Caco-2 (cell line): ENCODE results near the gene CBFA2T2. TPM values are rescaled to one million over a fixed set of nuclear protein-coding genes. Genes with fewer than 3 reads are reported as not detected.
"Not testable (repeated sequence)": the region's sequence is repeated elsewhere in the genome, so short reads cannot be mapped to it uniquely, and the experiment has no call there.

Experiments
- BruUV-seq: library from RNA; stranded (reverse); fragments of 400-500 nt; replicated peaks from 2 replicates; lab custom pipeline; 2021; lab: Mats Ljungman, UMichigan
- CTCF ChIA-PET: fragments of 300-600 bp; sonication (Branson Sonifier 250); formaldehyde crosslinking; loops from one replicate; lab custom pipeline; 2022; ENCODE audit warnings: antibody characterized with exemption; lab: Charles Lee
- POLR2A ChIA-PET: fragments of 300-600 bp; sonication (Branson Sonifier 250); formaldehyde crosslinking; loops from one replicate; lab custom pipeline; 2022; ENCODE audit warnings: antibody characterized with exemption; lab: Charles Lee
- DNase-seq, 2 experiments: peaks; one replicate each; pipeline versions ENCODE4 v3.0.0 to v3.0.0-alpha.2; 2020 to 2022
- H3K27me3 ChIP-seq: replicated peaks from 2 replicates; pipeline ENCODE4 v1.6.0; 2011; ENCODE audit warnings: low read length; ENCODE audit not compliant: control insufficient read depth, insufficient read depth
- H3K36me3 ChIP-seq: 2 replicates; pipeline ENCODE4 v1.5.1; 2011; ENCODE audit warnings: low read length; ENCODE audit not compliant: control insufficient read depth, insufficient read depth
- H3K4me1 ChIP-seq: fragments of 250-450 bp; sonication (Bioruptor Pico); 2 replicates; pipeline ENCODE4 v1.5.1; 2020; ENCODE audit warnings: mild to moderate bottlenecking
- H3K4me3 ChIP-seq: 2 replicates; pipeline ENCODE4 v1.5.1; 2011; ENCODE audit warnings: low read depth, mild to moderate bottlenecking, control low read depth, low read length
- H3K9me3 ChIP-seq: fragments of 250-450 bp; sonication (Bioruptor Pico); 2 replicates; pipeline ENCODE4 v1.5.1; 2020; ENCODE audit warnings: mild to moderate bottlenecking, moderate library complexity
- H3K27ac Mint-ChIP-seq: one replicate; pipeline ENCODE4 v1.8.0; 2022; ENCODE audit warnings: mixed read lengths; ENCODE audit not compliant: unreplicated experiment
- H3K27me3 Mint-ChIP-seq: one replicate; pipeline ENCODE4 v1.8.0; 2022; ENCODE audit warnings: mixed read lengths; ENCODE audit not compliant: insufficient read depth, unreplicated experiment
- H3K36me3 Mint-ChIP-seq: one replicate; pipeline ENCODE4 v1.8.0; 2022; ENCODE audit warnings: mild to moderate bottlenecking, mixed read lengths; ENCODE audit not compliant: insufficient read depth, unreplicated experiment
- H3K4me1 Mint-ChIP-seq: one replicate; pipeline ENCODE4 v1.8.0; 2022; ENCODE audit warnings: low read depth, mixed read lengths; ENCODE audit not compliant: unreplicated experiment
- H3K4me3 Mint-ChIP-seq: one replicate; pipeline ENCODE4 v1.8.0; 2022; ENCODE audit warnings: mild to moderate bottlenecking, moderate library complexity, mixed read lengths; ENCODE audit not compliant: unreplicated experiment
- H3K9me3 Mint-ChIP-seq: one replicate; pipeline ENCODE4 v1.8.0; 2022; ENCODE audit warnings: mixed read lengths; ENCODE audit not compliant: unreplicated experiment
- intact Hi-C: fragments of 100-400 bp; cut with micrococcal nuclease; formaldehyde crosslinking; loops from one replicate; pipeline ENCODE4 v1.10.0; 2022; ENCODE audit not compliant: unreplicated experiment
- total RNA-seq: library from RNA; stranded (reverse); gene quantifications from 2 replicates; pipeline ENCODE4 v1.2.3, GENCODE V29; 2022
- TF ChIP-seq, protein P1 (sequence below), 2 experiments: fragments of 200-600 bp in 1 of 2; IDR thresholded peaks; 1 replicate in 1 of 2; 2 replicates in 1 of 2; pipeline versions ENCODE4 v1.5.1 to v1.8.0; 2011 to 2022; ENCODE audit warnings: antibody characterized with exemption in 1 of 2, control low read depth in 1 of 2, inconsistent platforms in 1 of 2, low read depth in 1 of 2, low read length in 1 of 2, mild to moderate bottlenecking in 1 of 2, moderate library complexity in 1 of 2; ENCODE audit not compliant: insufficient read depth in 1 of 2, severe bottlenecking in 1 of 2, unreplicated experiment in 1 of 2

The CBFA2T2 gene
- total RNA-seq, 1 experiment from 2014 or later: 30.6 TPM

DNA sequence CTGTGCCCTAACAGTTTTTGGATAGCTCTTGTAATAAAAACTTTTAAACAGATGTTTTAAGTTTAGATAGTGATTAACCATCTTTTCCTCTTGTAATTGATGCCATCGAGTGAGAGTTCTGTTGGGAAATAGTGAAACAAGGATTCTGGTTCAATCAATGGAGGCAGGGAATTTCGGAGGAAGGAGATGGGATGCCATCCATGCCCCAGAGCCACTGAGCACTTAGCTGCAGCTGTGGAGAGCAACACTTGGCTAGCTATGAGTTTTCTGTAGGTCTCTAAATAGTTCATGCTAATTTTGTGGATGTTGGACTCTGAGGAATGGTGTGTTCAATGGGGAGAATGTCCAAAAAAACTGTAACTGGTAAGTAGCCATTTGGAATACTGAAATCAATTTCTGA lies 16.7 kb downstream of the CBFA2T2 start:
- TF ChIP-seq, protein P1, sequence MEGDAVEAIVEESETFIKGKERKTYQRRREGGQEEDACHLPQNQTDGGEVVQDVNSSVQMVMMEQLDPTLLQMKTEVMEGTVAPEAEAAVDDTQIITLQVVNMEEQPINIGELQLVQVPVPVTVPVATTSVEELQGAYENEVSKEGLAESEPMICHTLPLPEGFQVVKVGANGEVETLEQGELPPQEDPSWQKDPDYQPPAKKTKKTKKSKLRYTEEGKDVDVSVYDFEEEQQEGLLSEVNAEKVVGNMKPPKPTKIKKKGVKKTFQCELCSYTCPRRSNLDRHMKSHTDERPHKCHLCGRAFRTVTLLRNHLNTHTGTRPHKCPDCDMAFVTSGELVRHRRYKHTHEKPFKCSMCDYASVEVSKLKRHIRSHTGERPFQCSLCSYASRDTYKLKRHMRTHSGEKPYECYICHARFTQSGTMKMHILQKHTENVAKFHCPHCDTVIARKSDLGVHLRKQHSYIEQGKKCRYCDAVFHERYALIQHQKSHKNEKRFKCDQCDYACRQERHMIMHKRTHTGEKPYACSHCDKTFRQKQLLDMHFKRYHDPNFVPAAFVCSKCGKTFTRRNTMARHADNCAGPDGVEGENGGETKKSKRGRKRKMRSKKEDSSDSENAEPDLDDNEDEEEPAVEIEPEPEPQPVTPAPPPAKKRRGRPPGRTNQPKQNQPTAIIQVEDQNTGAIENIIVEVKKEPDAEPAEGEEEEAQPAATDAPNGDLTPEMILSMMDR (IDR thresholded peaks at IDR 0.05; ENCODE audit: insufficient read depth in 1 of 2, low read depth in 1 of 2, low read length in 1 of 2, severe bottlenecking in 1 of 2, unreplicated experiment in 1 of 2): no peak
- POLR2A ChIA-PET: interaction anchor here (0.6 kb wide), 1 partner anchor 17 kb away, joined by 3 read pairs; the partner anchor contains the start of gene CBFA2T2
- H3K9me3 Mint-ChIP-seq: peaks cover 10% of the 10 kb centered on the region
- CTCF ChIA-PET: interaction anchor here (0.6 kb wide), 1 partner anchor 63 kb away, joined by 3 read pairs; no protein-coding TSS in a partner anchor
- no peak overlapping the region for H3K4me3 ChIP-seq
- no peaks in the 10 kb centered on the region; the same call in 1 of the 2 replicates for H3K9me3 ChIP-seq
- peaks cover 7% of the 10 kb centered on the region for H3K4me1 Mint-ChIP-seq
- no peaks in the 10 kb centered on the region for H3K36me3 Mint-ChIP-seq
- no peak overlapping the region for H3K4me3 Mint-ChIP-seq
- no peaks in the 10 kb centered on the region for H3K27me3 ChIP-seq
- no peaks in the 10 kb centered on the region; the same call in 1 of the 2 replicates for H3K36me3 ChIP-seq
- H3K4me1 ChIP-seq: no peaks in the 10 kb centered on the region
- no peak overlapping the region for H3K27ac Mint-ChIP-seq
- intact Hi-C loops: no loop called here
- H3K27me3 Mint-ChIP-seq: no peaks in the 10 kb centered on the region
- no TSS peak for BruUV-seq
- DNase-seq: no peak

DNA sequence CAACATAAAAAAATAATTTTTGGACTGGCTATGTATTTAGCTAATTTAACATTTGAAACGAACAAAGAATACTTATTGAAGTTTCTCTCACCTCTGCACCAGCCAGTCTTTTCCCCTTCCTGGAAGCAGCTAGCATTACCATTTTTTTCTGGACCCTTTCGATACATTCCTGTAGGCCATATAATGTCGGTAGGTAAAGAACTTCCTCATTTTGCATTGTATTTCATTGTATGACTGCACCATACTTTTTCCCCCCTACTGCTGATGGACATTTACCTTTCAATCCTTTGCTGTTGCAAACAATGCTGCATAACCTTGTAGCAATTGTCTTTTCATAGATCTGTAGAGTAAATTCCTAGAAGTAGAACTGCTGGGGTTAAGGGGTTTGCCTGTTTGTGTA lies 17.6 kb downstream of the CBFA2T2 start:
- H3K27ac Mint-ChIP-seq: no peak overlapping the region
- H3K36me3 ChIP-seq: no peaks in the 10 kb centered on the region; the same call in 1 of the 2 replicates
- no peaks in the 10 kb centered on the region for H3K27me3 Mint-ChIP-seq
- ChIA-PET POLR2A (no interaction called here), CTCF (interaction anchor here (0.6 kb wide), 1 partner anchor 14 kb away, joined by 3 read pairs; no protein-coding TSS in a partner anchor)
- H3K9me3 ChIP-seq: no peaks in the 10 kb centered on the region; the same call in 1 of the 2 replicates
- H3K4me1 ChIP-seq: peaks cover 2% of the 10 kb centered on the region
- peaks cover 11% of the 10 kb centered on the region for H3K4me1 Mint-ChIP-seq
- intact Hi-C loops: no loop called here
- no peak overlapping the region for H3K4me3 ChIP-seq
- no TSS peak for BruUV-seq
- H3K27me3 ChIP-seq: no peaks in the 10 kb centered on the region
- no peaks in the 10 kb centered on the region for H3K36me3 Mint-ChIP-seq
- TF ChIP-seq, protein P1 (IDR thresholded peaks at IDR 0.05; ENCODE audit: insufficient read depth in 1 of 2, low read depth in 1 of 2, low read length in 1 of 2, severe bottlenecking in 1 of 2, unreplicated experiment in 1 of 2): no peak
- H3K4me3 Mint-ChIP-seq: no peak overlapping the region
- H3K9me3 Mint-ChIP-seq: peaks cover 10% of the 10 kb centered on the region
- DNase-seq: no peak

DNA sequence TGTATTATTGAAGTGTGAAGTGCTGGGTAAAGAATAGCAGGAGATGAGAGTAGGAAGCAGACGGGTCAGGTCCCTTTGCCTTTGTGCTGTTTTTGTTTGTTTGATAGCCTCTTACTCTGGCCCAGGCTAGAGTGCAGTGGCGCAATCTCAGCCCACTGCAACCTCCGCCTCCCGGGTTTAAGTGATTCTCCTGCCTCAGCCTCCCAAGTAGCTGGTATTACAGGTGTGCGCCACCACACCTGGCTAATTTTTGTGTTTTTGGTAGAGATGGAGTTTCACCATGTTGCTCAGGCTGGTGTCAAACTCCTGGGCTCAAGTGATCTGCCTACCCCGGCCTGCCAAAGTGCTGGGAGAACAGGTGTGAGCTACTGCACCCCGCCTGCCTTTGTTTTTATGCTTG lies 18.1 kb downstream of the CBFA2T2 start:
- H3K27me3 Mint-ChIP-seq, H3K9me3 ChIP-seq, H3K36me3 Mint-ChIP-seq, H3K4me3 ChIP-seq, intact Hi-C loops, H3K27me3 ChIP-seq, BruUV-seq, H3K4me1 ChIP-seq, H3K9me3 Mint-ChIP-seq, CTCF ChIA-PET, POLR2A ChIA-PET, DNase-seq, H3K36me3 ChIP-seq, H3K4me3 Mint-ChIP-seq, H3K27ac Mint-ChIP-seq: not testable (repeated sequence)
- peaks cover 17% of the 10 kb centered on the region for H3K4me1 Mint-ChIP-seq

DNA sequence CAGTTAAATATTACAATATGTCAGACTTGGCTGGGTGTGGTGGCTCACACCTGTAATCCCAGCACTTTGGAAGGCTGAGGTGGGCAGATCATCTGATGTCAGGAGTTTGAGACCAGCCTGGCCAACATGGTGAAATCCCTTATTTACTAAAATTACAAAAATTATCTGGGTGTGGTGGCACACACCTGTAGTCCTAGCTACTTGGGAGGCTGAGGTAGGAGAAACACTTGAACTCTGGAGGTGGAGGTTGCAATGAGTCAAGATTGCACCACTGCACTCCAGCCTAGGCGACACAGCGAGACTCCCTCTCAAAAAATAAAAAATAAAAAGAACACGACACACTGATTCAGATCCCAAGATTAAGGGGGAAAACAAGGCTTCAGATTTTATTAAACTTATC lies 19.2 kb downstream of the CBFA2T2 start:
- DNase-seq, H3K9me3 Mint-ChIP-seq, intact Hi-C loops, CTCF ChIA-PET, H3K4me3 Mint-ChIP-seq, H3K36me3 ChIP-seq, POLR2A ChIA-PET, H3K4me3 ChIP-seq, H3K27me3 ChIP-seq, H3K27ac Mint-ChIP-seq, BruUV-seq, H3K9me3 ChIP-seq, H3K27me3 Mint-ChIP-seq, H3K36me3 Mint-ChIP-seq: not testable (repeated sequence)
- H3K4me1 Mint-ChIP-seq: peaks cover 21% of the 10 kb centered on the region
- H3K4me1 ChIP-seq: peaks cover 13% of the 10 kb centered on the region

DNA sequence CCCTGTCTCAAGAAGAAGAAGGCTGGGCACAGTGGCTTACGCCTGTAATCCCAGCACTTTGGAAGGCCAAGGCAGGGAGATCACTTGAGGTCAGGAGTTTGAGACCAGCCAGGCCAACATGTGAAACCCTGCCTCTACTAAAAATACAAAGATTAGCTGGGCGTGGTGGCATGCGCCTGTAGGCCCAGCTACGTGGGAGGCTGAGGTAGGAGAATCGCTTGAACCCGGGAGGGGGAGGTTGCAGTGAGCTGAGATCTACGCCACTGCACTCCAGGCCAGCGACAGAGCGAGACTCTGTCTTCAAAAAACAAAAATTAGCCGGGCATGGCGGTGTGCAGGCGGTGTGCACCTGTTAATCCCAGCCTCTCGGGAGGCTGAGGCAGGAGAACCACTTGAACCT lies 22.0 kb downstream of the CBFA2T2 start:
- H3K9me3 Mint-ChIP-seq, H3K36me3 ChIP-seq, intact Hi-C loops, H3K36me3 Mint-ChIP-seq, H3K4me3 ChIP-seq, H3K4me3 Mint-ChIP-seq, CTCF ChIA-PET, H3K27me3 Mint-ChIP-seq, POLR2A ChIA-PET, H3K27me3 ChIP-seq, H3K9me3 ChIP-seq, BruUV-seq, H3K27ac Mint-ChIP-seq: not testable (repeated sequence)
- peaks cover 21% of the 10 kb centered on the region for H3K4me1 Mint-ChIP-seq
- peaks cover 13% of the 10 kb centered on the region for H3K4me1 ChIP-seq
- peak in 1 of 2 experiments; percentile 22 for DNase-seq
